ENCODE measurements around the gene RAG1. TPM values are rescaled to one million over a fixed set of nuclear protein-coding genes. Genes with fewer than 3 reads are reported as not detected.

The RAG1 gene
- total and polyA plus RNA-seq, 9 of the 15 experiments (the other 6 are each of a cell fraction or from before 2014, with no cell fraction given) = 0.49 to 2.5 (median 1.7) TPM

DNA sequence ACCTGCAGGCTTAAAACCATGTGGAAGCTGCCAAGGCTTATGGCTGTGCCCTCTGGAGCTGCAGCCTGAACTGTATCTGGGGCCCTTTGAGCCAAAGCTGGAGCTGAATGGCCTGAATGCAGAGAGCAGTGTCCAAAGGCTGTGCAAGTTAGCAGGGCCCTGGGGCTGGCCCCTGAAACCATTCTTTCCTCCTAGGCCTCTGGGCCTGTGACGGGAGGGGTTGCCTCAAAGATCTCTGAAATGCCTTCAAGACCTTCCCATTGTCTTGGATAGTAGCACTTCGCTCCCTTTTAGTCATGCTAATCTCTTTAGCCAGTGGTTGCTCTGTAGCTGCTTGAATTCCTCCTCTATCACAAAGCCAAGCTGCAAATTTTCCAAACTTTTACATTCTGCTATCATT lies 13.7 kb downstream of the RAG1 start:
- Histone ChIP-seq H3K9ac (ENCODE audit: insufficient read depth in 1 of 2, low read depth in 2 of 2, low read length in 2 of 2) (no peak overlapping the region), H3K4me1 (replicated peaks in 1 of 2; ENCODE audit: control insufficient read depth in 2 of 2, insufficient read depth in 2 of 2, low read length in 2 of 2) (no peaks in the 10 kb centered on the region), H3K27ac (ENCODE audit: extremely low read depth, low read depth, low read length) (no peak overlapping the region), H2AFZ (ENCODE audit: low read depth, low read length) (no peak overlapping the region), H4K20me1 (replicated peaks; ENCODE audit: control insufficient read depth, insufficient read depth, low read length) (no peaks in the 10 kb centered on the region), H3K9me1 (ENCODE audit: control insufficient read depth, insufficient read depth, low read length) (no peaks in the 10 kb centered on the region), H3K36me3 (ENCODE audit: control insufficient read depth, insufficient read depth, low read length) (no peaks in the 10 kb centered on the region; the same call in 2 of the 3 replicates), H3K79me2 (ENCODE audit: control insufficient read depth, insufficient read depth, low read length) (no peaks in the 10 kb centered on the region), H3K4me2 (ENCODE audit: insufficient read depth, low read length) (no peak overlapping the region), H3K9me3 (replicated peaks; ENCODE audit: control insufficient read depth, insufficient read depth, low read depth, low read length) (no peaks in the 10 kb centered on the region), H3K4me3 (no peak overlapping the region), H3K27me3 (ENCODE audit: control insufficient read depth in 2 of 2, insufficient read depth in 2 of 2, low read length in 2 of 2) (no peaks in the 10 kb centered on the region; a peak in 1 of 5 replicates)
- intact Hi-C loops (cut with micrococcal nuclease) = no loop called here
- TF ChIP-seq FOXJ2 (tag; IDR thresholded peaks at IDR 0.05) (no peak), ZFP36 (IDR thresholded peaks at IDR 0.05; ENCODE audit: low read depth, low read length, partially characterized antibody) (peak; percentile 63)
- FAIRE-seq (no peak), DNase-seq (ENCODE audit: extremely low read depth in 1 of 4, low spot score in 3 of 4) (no peak), ATAC-seq (no peak)
- in situ Hi-C loops (cut with MboI) = no loop called here
- ChIA-PET CTCF (ENCODE audit: low intra/inter-chr PET ratio) (no interaction called here), POLR2A (interaction anchor here (0.6 kb wide), 1 partner anchor 941 kb away, joined by 3 read pairs; no protein-coding TSS in a partner anchor)
- no TSS peak for BruUV-seq (replicated peaks)
- 0% methylated on average over 2 of the region's 2 CpGs for WGBS (ENCODE audit: insufficient coverage, low coverage, missing lambda C conversion rate)

DNA sequence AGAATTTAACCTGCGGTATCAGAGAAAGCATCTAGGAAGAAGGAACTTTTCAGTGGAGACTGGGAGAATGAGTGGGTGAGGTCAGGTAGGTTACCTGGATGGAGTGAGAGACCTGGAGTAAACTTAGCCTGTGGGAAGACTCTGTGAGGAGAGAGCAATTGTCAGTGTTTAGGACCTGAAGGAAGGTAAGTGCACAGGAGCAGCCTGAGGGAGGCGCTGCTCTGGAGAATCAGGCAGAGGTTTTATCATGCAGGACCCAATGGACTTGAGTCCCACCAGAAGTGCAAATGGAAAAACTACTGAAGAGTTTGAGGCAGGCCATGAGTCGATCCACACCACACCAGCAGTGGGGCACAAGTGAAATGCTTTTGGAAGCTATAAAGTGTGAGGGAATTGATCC lies 15.9 kb downstream of the RAG1 start:
- H3K79me2 ChIP-seq (ENCODE audit: control insufficient read depth, insufficient read depth, low read length) = no peaks in the 10 kb centered on the region
- no peak overlapping the region for H3K27ac ChIP-seq (ENCODE audit: extremely low read depth, low read depth, low read length)
- ChIA-PET CTCF (ENCODE audit: low intra/inter-chr PET ratio) (no interaction called here), POLR2A (no interaction called here)
- in situ Hi-C loops (cut with MboI) (no loop called here), intact Hi-C loops (cut with micrococcal nuclease) (no loop called here)
- H3K9ac ChIP-seq (ENCODE audit: insufficient read depth in 1 of 2, low read depth in 2 of 2, low read length in 2 of 2) = no peak overlapping the region
- no peaks in the 10 kb centered on the region for H4K20me1 ChIP-seq (replicated peaks; ENCODE audit: control insufficient read depth, insufficient read depth, low read length)
- no peaks in the 10 kb centered on the region for H3K9me1 ChIP-seq (ENCODE audit: control insufficient read depth, insufficient read depth, low read length)
- WGBS (ENCODE audit: insufficient coverage, low coverage, missing lambda C conversion rate) = 0% methylated on average over 3 of the region's 3 CpGs
- no peak for ATAC-seq
- H3K4me1 ChIP-seq (replicated peaks in 1 of 2; ENCODE audit: control insufficient read depth in 2 of 2, insufficient read depth in 2 of 2, low read length in 2 of 2) = no peaks in the 10 kb centered on the region
- TF ChIP-seq MCM7 (IDR thresholded peaks at IDR 0.05) (no peak), ZNF174 (CRISPR knock-in tag; IDR thresholded peaks at IDR 0.05) (no peak)
- TF ChIP-seq, protein P1, sequence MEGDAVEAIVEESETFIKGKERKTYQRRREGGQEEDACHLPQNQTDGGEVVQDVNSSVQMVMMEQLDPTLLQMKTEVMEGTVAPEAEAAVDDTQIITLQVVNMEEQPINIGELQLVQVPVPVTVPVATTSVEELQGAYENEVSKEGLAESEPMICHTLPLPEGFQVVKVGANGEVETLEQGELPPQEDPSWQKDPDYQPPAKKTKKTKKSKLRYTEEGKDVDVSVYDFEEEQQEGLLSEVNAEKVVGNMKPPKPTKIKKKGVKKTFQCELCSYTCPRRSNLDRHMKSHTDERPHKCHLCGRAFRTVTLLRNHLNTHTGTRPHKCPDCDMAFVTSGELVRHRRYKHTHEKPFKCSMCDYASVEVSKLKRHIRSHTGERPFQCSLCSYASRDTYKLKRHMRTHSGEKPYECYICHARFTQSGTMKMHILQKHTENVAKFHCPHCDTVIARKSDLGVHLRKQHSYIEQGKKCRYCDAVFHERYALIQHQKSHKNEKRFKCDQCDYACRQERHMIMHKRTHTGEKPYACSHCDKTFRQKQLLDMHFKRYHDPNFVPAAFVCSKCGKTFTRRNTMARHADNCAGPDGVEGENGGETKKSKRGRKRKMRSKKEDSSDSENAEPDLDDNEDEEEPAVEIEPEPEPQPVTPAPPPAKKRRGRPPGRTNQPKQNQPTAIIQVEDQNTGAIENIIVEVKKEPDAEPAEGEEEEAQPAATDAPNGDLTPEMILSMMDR (IDR thresholded peaks at IDR 0.05 in 2 of 3, conservative IDR thresholded peaks at IDR 0.05 in 1 of 3; ENCODE audit: insufficient read depth in 2 of 3, low read depth in 1 of 3, low read length in 3 of 3) = 0 out of 6 replicates have a peak, but pooled peaks of 1 of the 3 experiments have one; percentile 7
- H3K36me3 ChIP-seq (ENCODE audit: control insufficient read depth, insufficient read depth, low read length) = no peaks in the 10 kb centered on the region; the same call in 2 of the 3 replicates
- BruUV-seq (replicated peaks) = no TSS peak
- H3K9me3 ChIP-seq (replicated peaks; ENCODE audit: control insufficient read depth, insufficient read depth, low read depth, low read length) = no peaks in the 10 kb centered on the region
- H2AFZ ChIP-seq (ENCODE audit: low read depth, low read length) = no peak overlapping the region
- FAIRE-seq = no peak
- H3K27me3 ChIP-seq (ENCODE audit: control insufficient read depth in 2 of 2, insufficient read depth in 2 of 2, low read length in 2 of 2) = no peaks in the 10 kb centered on the region; a peak in 1 of 5 replicates
- no peak overlapping the region for H3K4me2 ChIP-seq (ENCODE audit: insufficient read depth, low read length)
- H3K4me3 ChIP-seq = no peak overlapping the region
- no peak for DNase-seq (ENCODE audit: extremely low read depth in 1 of 4, low spot score in 3 of 4)

Data from K562 (cell line).